ENCODE measurements around the gene UNK. TPM values are rescaled to one million over a fixed set of nuclear protein-coding genes. Genes with fewer than 3 reads are reported as not detected.

The UNK gene
- total RNA-seq, 4 donors from 2014 or later, result 30.2 to 53.4 (median 36.2) TPM

DNA sequence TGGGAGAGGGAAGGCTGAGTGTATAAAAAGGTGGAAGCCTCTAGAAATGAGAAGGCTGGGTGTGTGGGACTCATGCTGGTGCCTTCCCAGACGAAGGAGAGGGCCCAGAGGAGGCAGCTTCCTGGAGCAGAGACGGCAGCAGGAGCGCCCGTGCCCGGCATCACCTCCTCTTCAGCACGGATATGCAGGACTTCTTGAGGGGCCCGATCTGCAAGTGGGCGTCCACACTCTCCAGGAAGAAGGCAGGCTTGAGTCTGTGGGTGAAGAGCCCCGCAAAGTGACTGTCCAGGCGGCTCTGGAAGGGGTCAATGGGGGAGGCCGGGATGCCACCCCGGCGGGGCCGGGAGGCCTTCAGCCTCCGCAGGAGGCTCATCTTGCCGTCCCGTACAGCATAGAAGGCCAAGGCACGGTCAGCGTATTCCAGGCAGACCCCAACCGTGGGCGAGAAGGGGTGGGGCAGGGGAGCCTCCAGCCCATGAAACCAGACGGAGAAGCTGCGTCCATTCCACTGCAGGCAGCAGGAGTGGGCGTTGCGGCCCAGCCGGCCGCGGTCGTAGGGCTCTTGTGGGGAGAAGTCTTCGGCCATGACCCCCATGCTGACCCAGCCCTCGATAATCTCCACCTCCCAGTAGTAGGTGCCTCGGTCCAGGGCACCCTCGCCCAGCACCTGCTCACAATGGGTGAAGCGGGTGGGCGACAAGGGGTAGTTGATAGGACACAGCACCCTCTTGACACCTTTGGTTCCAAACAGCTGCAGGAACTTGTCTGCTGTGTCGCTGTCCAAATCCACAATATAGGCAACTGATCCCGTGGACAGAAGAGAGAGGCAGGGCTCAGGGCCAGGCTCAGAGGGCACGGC is 89.9 kb downstream of the UNK start:
- WGBS, 2 donors, result 75 to 82% methylated on average over 29 to 37 of the region's 38 CpGs
- Histone ChIP-seq H3K4me1 (peaks cover 9 to 82% (median 71%) of the 10 kb centered on the region in 4 donors), H3K27me3 (no peaks in the 10 kb centered on the region), H3K27ac (peak overlapping the region; percentile 86 to 99 (median 92)), H3K9me3 (no peaks in the 10 kb centered on the region), H3K36me3 (peaks cover 0 to 24% (median 0%) of the 10 kb centered on the region in 3 donors), H3K4me3 (no peak overlapping the region)
- no peak for DNase-seq (ENCODE audit: low spot score in 2 of 2)
- TF ChIP-seq EP300 (IDR thresholded peaks at IDR 0.05), result no peak

Other genes starting within 250 kb of the UNK start
- gene MYO15B, start 197.0 kb upstream of the UNK start, total RNA-seq, result 100 to 1,000 TPM; 150 to 327 (median 278) TPM
- gene SMIM5, start 151.4 kb upstream of the UNK start, total RNA-seq, result 10 to 100 TPM; 17.3 to 41.1 (median 25.0) TPM
- gene RECQL5, start 117.7 kb upstream of the UNK start, total RNA-seq, result 10 to 100 TPM; 23.2 to 51.9 (median 34.7) TPM
- 100 to 1,000 TPM in 2 of 4 donors, 10 to 100 TPM in 2; 63.9 to 119 (median 95.3) TPM for gene SAP30BP, start 117.5 kb upstream of the UNK start, total RNA-seq
- 100 to 1,000 TPM; 211 to 335 (median 233) TPM for gene ITGB4, start 63.3 kb upstream of the UNK start, total RNA-seq
- 10 to 100 TPM; 54.5 to 57.5 (median 55.6) TPM for gene GALK1, start 19.6 kb upstream of the UNK start, total RNA-seq
- gene UNC13D, start 59.6 kb downstream of the UNK start, total RNA-seq, result 10 to 100 TPM; 10.5 to 53.1 (median 22.6) TPM
- gene WBP2, start 70.5 kb downstream of the UNK start, total RNA-seq, result 10 to 100 TPM; 63.5 to 79.7 (median 71.0) TPM
- gene TRIM47, start 93.8 kb downstream of the UNK start, total RNA-seq, result 10 to 100 TPM; 47.4 to 79.0 (median 57.0) TPM
- 10 to 100 TPM; 40.2 to 68.1 (median 41.5) TPM for gene TRIM65, start 112.1 kb downstream of the UNK start, total RNA-seq
- gene MRPL38, start 120.1 kb downstream of the UNK start, total RNA-seq, result 100 to 1,000 TPM in 1 of 4 donors, 10 to 100 TPM in 3; 56.8 to 118 (median 76.2) TPM
- 10 to 100 TPM; 19.9 to 32.4 (median 25.7) TPM for gene FBF1, start 156.2 kb downstream of the UNK start, total RNA-seq
- 10 to 100 TPM; 33.7 to 44.4 (median 39.1) TPM for gene ACOX1, start 194.4 kb downstream of the UNK start, total RNA-seq
- gene TEN1, start 194.4 kb downstream of the UNK start, total RNA-seq, result 10 to 100 TPM in 2 of 4 donors, 1 to 10 TPM in 2; 8.6 to 22.2 (median 11.5) TPM
- gene CDK3, start 216.0 kb downstream of the UNK start, total RNA-seq, result 10 to 100 TPM in 1 of 4 donors, 1 to 10 TPM in 3; 3.8 to 12.3 (median 5.9) TPM
- gene EVPL, start 242.5 kb downstream of the UNK start, total RNA-seq, result 1 to 10 TPM in 2 of 4 donors, under 1 TPM in 1, not detected in 1; 0.98 to 3.0 (median 2.1) TPM

Measured in tibial nerve (tissue), 4 donors.